AG09309 (cell line): Measurements from ENCODE around the gene PPIE.

Source experiments
- DNase-seq: peaks from one replicate; pipeline ENCODE4 v3.0.0-alpha.2; 2010; ENCODE audit warnings: low read depth
- H3K4me3 ChIP-seq: 2 replicates; pipeline ENCODE4 v1.5.1; 2011; ENCODE audit warnings: mild to moderate bottlenecking, low read depth, low read length, moderate library complexity; ENCODE audit not compliant: control insufficient read depth
- CTCF ChIP-seq: IDR thresholded peaks from 2 replicates; pipeline ENCODE4 v1.5.1; 2011; ENCODE audit warnings: mild to moderate bottlenecking, low read depth, low read length, inconsistent platforms; ENCODE audit not compliant: insufficient read depth, control insufficient read depth; ENCODE audit errors: missing control alignments

Gene PPIE

GRCh38 chr1:39727932-39728317 lies 10.8 kb upstream of the PPIE start:
- no peak for DNase-seq
- TF ChIP-seq CTCF = no peak
- no peak overlapping the region for H3K4me3 ChIP-seq

GRCh38 chr1:39729030-39729429 lies 9.7 kb upstream of the PPIE start:
- DNase-seq = no peak
- no peak for TF ChIP-seq CTCF
- H3K4me3 ChIP-seq = no peak overlapping the region

GRCh38 chr1:39729842-39730241 lies 8.8 kb upstream of the PPIE start:
- no peak for DNase-seq
- no peak overlapping the region for H3K4me3 ChIP-seq
- no peak for TF ChIP-seq CTCF

GRCh38 chr1:39732730-39733129 lies 6.0 kb upstream of the PPIE start:
- H3K4me3 ChIP-seq = no peak overlapping the region
- TF ChIP-seq CTCF = no peak
- DNase-seq = no peak

- DNase-seq = no peak
- TF ChIP-seq CTCF = no peak
- H3K4me3 ChIP-seq = no peak overlapping the region
Observed at GRCh38 chr1:39733161-39733560, 5.5 kb upstream of the PPIE start.

- DNase-seq = no peak
Observed at GRCh38 chr1:39735731-39736130, 3.0 kb upstream of the PPIE start.

More at GRCh38 chr1:39735731-39736130, 3.0 kb upstream of the PPIE start:
- no peak overlapping the region for H3K4me3 ChIP-seq
- TF ChIP-seq CTCF = no peak
